GM12875 (cell line): ENCODE measurements around the gene F12.

Experiments
- H3K4me3 ChIP-seq: one replicate; pipeline ENCODE4 v1.5.1; 2011; ENCODE audit warnings: low read depth, low read length, control low read depth
- TF ChIP-seq, protein P1 (sequence below): IDR thresholded peaks from 2 replicates; pipeline ENCODE4 v1.5.1; 2011; ENCODE audit warnings: low read depth, mild to moderate bottlenecking, control low read depth, inconsistent platforms, low read length, moderate library complexity, borderline replicate concordance; ENCODE audit not compliant: insufficient read depth

F12 gene

DNA sequence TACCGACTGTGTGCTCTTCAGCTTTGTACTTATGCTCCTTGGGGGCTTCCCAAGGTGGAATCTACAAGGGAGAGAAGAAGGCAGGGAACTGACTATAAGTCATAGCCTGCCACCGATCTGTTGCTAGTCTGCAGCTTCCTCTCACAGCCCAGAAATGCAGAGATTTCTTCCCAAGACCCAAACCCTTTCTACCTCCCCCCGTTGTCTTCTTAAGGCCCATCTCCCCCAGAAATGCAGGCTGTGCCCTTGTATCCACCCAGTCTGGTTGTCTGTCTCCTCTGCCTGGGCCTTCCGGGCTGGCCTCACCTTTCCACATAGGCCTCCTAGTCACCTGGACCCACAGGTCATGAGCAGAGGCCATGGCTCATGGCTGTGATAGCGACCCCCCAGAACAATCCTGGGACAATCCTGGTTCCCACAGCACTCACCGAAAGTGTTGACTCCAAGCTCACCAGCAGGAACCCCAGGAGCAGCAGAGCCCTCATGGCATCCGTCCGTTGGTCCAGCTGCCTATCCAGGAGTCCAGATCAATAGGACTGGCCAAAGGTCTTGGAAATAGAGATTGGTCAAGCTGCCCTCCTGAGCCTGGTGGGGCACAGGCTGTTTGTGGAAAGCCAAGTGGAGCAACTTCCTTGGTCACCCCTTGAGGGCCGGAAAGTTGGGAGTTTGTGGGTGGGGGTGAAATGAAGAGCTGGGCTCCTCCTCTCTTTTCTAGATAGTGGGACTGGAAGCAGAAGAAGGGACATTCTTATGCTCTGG is at the start of gene F12:
Gene F12, minus strand, starts transcription at position 522 of the 759 bp plus-strand sequence. Its CDS starts 37 bp downstream, at position 485.
- no peak within 1 kb of the TSS for H3K4me3 ChIP-seq
- TF ChIP-seq, protein P1, sequence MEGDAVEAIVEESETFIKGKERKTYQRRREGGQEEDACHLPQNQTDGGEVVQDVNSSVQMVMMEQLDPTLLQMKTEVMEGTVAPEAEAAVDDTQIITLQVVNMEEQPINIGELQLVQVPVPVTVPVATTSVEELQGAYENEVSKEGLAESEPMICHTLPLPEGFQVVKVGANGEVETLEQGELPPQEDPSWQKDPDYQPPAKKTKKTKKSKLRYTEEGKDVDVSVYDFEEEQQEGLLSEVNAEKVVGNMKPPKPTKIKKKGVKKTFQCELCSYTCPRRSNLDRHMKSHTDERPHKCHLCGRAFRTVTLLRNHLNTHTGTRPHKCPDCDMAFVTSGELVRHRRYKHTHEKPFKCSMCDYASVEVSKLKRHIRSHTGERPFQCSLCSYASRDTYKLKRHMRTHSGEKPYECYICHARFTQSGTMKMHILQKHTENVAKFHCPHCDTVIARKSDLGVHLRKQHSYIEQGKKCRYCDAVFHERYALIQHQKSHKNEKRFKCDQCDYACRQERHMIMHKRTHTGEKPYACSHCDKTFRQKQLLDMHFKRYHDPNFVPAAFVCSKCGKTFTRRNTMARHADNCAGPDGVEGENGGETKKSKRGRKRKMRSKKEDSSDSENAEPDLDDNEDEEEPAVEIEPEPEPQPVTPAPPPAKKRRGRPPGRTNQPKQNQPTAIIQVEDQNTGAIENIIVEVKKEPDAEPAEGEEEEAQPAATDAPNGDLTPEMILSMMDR, result no peak

DNA sequence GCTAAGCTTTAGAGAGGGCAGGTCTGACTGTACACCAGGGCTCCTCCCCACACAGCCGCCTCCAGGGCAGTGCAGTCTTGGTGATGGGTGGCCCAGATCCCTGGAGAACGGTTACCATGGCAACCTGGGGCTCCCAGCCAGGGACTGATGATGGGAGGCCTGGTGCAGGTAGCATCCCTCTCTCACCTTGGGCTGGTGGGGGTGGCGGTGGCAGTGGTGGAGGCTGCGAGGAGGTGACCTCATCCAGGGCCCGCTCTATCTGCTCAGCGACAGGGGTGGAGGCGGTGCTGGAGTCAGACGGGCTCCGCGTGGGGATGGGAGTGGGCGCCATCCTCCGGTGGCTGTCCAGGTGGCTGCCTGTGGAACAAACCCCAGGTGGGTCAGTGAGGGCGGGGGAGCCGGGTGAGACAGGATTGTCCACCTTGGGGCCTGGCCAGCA is 49.6 kb upstream of the F12 start:
- no peak overlapping the region for H3K4me3 ChIP-seq
- TF ChIP-seq, protein P1, result no peak

DNA sequence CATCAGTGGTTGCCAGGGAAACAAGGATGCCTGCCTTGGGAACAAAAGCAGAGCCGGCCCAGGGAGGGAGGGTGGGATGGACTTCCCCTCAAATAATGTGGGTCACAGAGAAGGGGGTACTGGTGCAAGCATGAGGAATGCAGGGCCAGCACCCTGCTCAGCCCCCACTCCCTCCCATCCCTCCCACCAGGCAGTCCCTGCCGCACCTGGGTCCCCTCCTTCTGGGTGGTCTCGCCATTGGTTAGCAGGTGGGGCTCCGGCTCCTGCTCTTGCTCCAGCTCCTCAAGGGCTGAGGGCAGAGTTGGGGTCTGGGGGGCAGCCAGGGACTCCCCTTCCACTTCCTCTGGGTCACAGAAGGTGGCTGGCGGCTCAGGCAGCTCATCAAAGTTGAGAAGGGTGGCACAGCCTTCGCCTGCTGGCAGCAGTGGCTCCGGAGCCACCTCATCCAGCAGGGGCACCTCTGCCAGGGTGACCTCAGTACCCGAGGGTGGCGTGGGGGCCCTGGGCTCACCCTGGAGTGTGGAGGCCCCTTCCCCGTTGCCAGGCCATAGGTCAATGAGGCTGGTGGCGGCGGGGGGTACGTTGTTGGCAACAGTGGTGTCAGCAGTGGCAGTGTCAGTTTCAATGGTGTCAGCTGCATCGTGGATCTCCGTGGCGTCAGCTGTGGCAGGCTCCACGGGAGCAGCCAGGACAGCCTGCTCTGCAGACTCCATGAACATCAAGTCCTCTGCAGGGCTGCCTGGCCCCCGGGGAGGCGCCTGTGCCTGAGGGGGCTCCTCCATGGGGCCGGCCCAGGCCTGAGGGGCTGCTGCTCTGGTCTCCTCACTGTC is 48.7 kb upstream of the F12 start:
- TF ChIP-seq, protein P1, result no peak
- H3K4me3 ChIP-seq, result no peak overlapping the region

DNA sequence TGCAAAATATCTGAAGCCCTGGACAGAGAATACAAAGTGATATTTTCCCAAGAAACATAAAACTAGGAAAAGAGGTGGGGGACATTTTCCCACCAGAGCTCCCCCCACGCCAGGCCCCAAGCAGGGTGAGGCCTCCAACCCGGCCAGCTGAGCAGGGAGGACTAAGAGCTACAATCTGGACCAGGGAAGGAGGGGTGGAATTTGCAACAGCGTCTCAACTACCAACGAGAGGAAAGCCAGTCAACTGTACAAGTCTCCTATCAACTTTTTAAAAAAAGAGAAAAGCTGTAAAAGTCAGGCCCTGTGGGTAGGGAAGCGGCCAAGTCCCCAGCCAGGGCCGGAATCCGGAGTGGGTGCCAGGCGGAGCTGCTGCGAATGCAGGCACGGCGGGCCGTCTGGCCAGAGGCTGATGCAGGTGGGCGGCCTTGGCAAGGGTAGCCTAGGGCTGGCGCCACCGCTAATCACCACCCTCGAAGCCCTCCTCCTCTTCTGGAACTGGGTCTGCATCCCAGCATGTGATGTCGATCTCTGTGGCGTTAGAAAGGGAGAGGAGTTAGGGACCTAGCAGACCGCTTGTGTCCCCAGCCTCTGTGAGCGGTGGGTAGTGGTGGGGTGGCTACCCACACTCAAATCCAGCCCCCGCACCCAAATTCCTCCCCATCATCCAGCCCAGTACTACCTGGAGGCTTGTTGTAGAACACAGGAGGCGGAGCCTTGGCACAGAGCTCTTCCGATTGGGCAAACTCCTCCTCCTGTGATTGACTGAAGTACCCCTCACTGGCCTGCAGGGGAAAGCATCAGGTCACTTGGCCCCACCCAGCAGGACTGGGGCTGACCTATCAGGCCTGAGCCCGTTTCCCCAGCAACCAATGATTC is 47.9 kb upstream of the F12 start:
- TF ChIP-seq, protein P1, result peak; percentile 67
- H3K4me3 ChIP-seq, result no peak overlapping the region

DNA sequence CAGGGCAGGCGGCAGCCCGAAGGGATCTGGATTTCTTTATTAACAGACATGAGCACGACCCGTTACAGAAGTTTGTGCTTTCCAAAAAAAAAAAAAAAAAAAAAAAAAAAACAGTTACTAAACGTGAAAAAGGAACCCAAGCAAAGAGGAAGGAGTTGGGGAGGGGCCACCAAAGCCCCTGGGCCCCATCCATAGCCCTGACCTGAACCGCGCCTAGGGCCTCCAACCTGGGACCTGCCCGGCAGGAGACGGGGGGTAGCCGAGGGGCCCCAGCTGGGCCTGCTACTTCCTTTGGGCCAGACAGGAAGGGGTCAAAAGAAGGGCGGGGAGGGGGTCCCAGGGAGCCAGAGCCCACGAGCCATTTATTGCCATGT is 47.2 kb upstream of the F12 start:
- H3K4me3 ChIP-seq, result no peak overlapping the region
- TF ChIP-seq, protein P1, result no peak

DNA sequence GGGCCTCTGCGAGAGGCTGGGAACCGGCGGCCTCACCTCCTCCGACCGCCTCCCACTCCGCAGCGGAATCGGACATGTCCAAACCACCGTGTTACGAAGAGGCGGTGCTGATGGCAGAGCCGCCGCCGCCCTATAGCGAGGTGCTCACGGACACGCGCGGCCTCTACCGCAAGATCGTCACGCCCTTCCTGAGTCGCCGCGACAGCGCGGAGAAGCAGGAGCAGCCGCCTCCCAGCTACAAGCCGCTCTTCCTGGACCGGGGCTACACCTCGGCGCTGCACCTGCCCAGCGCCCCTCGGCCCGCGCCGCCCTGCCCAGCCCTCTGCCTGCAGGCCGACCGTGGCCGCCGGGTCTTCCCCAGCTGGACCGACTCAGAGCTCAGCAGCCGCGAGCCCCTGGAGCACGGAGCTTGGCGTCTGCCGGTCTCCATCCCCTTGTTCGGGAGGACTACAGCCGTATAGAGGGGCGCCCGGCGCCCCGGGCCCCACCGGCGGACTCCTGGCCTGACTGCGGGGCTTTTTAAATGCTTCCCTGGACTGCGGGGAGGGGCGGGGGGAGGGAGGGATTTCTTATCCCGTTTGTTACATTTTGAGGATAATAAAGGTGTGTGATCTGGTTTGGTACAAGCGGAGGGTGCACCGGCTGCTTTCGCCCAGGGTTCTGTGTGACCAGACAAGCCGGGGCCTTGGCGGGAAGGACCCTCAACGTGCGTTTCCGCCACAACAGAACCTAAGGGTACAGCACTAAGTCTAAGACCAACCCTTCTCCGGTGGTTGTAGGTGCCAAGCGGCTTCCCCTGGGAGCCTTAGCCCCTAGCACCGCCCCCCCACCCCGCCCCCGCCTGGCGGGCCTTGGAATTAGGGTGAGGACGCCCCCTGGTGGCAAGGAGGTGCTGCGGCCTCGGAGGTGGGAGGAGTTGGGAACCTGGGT is 46.6 kb upstream of the F12 start:
- TF ChIP-seq, protein P1, result peak; percentile 98

More for the DNA sequence above, 46.6 kb upstream of the F12 start:
- H3K4me3 ChIP-seq, result peak overlapping the region; percentile 76
